ENCODE measurements around the gene PCDHGB6. TPM values are rescaled to one million over a fixed set of nuclear protein-coding genes. Genes with fewer than 3 reads are reported as not detected.

The PCDHGB6 gene
- polyA plus RNA-seq, 2 of the 4 experiments (the other 2 are of a cell fraction) = 0.09 to 0.21 TPM

- no peak for TF ChIP-seq EHF (CRISPR knock-in tag; IDR thresholded peaks at IDR 0.05)
- TF ChIP-seq EHMT2 (IDR thresholded peaks at IDR 0.05; ENCODE audit: low read depth) = no peak
- TF ChIP-seq, protein P1, sequence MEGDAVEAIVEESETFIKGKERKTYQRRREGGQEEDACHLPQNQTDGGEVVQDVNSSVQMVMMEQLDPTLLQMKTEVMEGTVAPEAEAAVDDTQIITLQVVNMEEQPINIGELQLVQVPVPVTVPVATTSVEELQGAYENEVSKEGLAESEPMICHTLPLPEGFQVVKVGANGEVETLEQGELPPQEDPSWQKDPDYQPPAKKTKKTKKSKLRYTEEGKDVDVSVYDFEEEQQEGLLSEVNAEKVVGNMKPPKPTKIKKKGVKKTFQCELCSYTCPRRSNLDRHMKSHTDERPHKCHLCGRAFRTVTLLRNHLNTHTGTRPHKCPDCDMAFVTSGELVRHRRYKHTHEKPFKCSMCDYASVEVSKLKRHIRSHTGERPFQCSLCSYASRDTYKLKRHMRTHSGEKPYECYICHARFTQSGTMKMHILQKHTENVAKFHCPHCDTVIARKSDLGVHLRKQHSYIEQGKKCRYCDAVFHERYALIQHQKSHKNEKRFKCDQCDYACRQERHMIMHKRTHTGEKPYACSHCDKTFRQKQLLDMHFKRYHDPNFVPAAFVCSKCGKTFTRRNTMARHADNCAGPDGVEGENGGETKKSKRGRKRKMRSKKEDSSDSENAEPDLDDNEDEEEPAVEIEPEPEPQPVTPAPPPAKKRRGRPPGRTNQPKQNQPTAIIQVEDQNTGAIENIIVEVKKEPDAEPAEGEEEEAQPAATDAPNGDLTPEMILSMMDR (IDR thresholded peaks at IDR 0.05) = no peak
- no peak for TF ChIP-seq RARB (CRISPR knock-in tag; IDR thresholded peaks at IDR 0.05)
- peak overlapping the region; percentile 87 to 88 for H3K27ac ChIP-seq
- peak overlapping the region; percentile 99 for H3K4me2 ChIP-seq
- ChIA-PET CTCF (interaction anchor here (0.7 to 2.2 kb wide), 31 partner anchors 11 to 562 kb away, joined by 3 to 19 read pairs (median 4); partner anchors contain the start of genes PCDHA5, PCDHGA1, PCDHGA5 and PCDHGB3), POLR2A (interaction anchor here (0.8 to 1.5 kb wide), 3 partner anchors 13 to 181 kb away, joined by 3 to 4 read pairs (median 3); partner anchors contain the start of genes PCDHGB3 and TAF7)
- WGBS (ENCODE audit: missing lambda C conversion rate) = 44% methylated on average over 21 of the region's 21 CpGs
- H3K4me3 ChIP-seq = peak overlapping the region; percentile 88
- ATAC-seq = peak; percentile 22 to 27; a peak in 4 of 6 replicates
- H3K4me1 ChIP-seq = no peaks in the 10 kb centered on the region
- FAIRE-seq = no peak
- peaks cover 35% of the 10 kb centered on the region for H3K9me3 ChIP-seq
- DNase-seq (ENCODE audit: low read depth in 1 of 2, low spot score in 1 of 2) = peak in 1 of 2 experiments; percentile 20
Measured at GRCh38 chr5:141383345-141383744, 24.5 kb upstream of the PCDHGB6 start.

- Histone ChIP-seq H3K4me2 (no peak overlapping the region), H3K9me3 (peaks cover 45% of the 10 kb centered on the region), H3K27ac (no peak overlapping the region), H3K4me1 (no peaks in the 10 kb centered on the region), H3K4me3 (no peak overlapping the region)
- FAIRE-seq (no peak), ATAC-seq (no peak), DNase-seq (ENCODE audit: low read depth in 1 of 2, low spot score in 1 of 2) (no peak)
- CTCF ChIA-PET = interaction anchor here (3.7 kb wide), 1 partner anchor 14 kb away, joined by 16 read pairs; the partner anchor contains the start of gene PCDHGB3
- 71% methylated on average over 42 of the region's 43 CpGs for WGBS (ENCODE audit: missing lambda C conversion rate)
- no peak for TF ChIP-seq HEYL (CRISPR knock-in tag; IDR thresholded peaks at IDR 0.05)
- TF ChIP-seq NPAS2 (CRISPR knock-in tag; IDR thresholded peaks at IDR 0.05; ENCODE audit: borderline replicate concordance) = no peak
- no peak for TF ChIP-seq FOSL2 (IDR thresholded peaks at IDR 0.05)
- TF ChIP-seq FOSL2 (CRISPR knock-in tag; IDR thresholded peaks at IDR 0.05) = no peak
- no peak for TF ChIP-seq EP300 (IDR thresholded peaks at IDR 0.05)
- no peak for TF ChIP-seq PHF8 (IDR thresholded peaks at IDR 0.05; ENCODE audit: borderline replicate concordance, low read depth)
- TF ChIP-seq JUNB (IDR thresholded peaks at IDR 0.05) = no peak
- no peak for TF ChIP-seq HOXA7 (CRISPR knock-in tag; IDR thresholded peaks at IDR 0.05)
- TF ChIP-seq NR3C1 (IDR thresholded peaks at IDR 0.05) = no peak
- no peak for TF ChIP-seq ZNF302 (CRISPR knock-in tag; IDR thresholded peaks at IDR 0.05)
- TF ChIP-seq HMGXB4 (CRISPR knock-in tag; IDR thresholded peaks at IDR 0.05; ENCODE audit: borderline replicate concordance) = no peak
- TF ChIP-seq HOXB5 (CRISPR knock-in tag; IDR thresholded peaks at IDR 0.05) = no peak
- TF ChIP-seq POLR2AphosphoS2 (conservative IDR thresholded peaks at IDR 0.05; ENCODE audit: low read length) = no peak
- TF ChIP-seq JUN (IDR thresholded peaks at IDR 0.05) = no peak
- no peak for TF ChIP-seq ESRRA (IDR thresholded peaks at IDR 0.05; ENCODE audit: borderline replicate concordance, low read length)
- TF ChIP-seq, protein P2, sequence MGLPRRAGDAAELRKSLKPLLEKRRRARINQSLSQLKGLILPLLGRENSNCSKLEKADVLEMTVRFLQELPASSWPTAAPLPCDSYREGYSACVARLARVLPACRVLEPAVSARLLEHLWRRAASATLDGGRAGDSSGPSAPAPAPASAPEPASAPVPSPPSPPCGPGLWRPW (IDR thresholded peaks at IDR 0.05) = no peak
- TF ChIP-seq, protein P1 (IDR thresholded peaks at IDR 0.05) = no peak
- no peak for TF ChIP-seq ZC3H11A (IDR thresholded peaks at IDR 0.05)
- POLR2A ChIA-PET = no interaction called here
Measured at GRCh38 chr5:141384471-141385267, 23.2 kb upstream of the PCDHGB6 start.

Data from A549 (cell line).